Lung (tissue), 12 donors: Measurements from ENCODE around the gene LCN15. TPM values are rescaled to one million over a fixed set of nuclear protein-coding genes. Genes with fewer than 3 reads are reported as not detected.

ENCODE experiments used
- ATAC-seq: fragments of 200-7000 bp; cut with Tn5 transposase; one replicate; pipeline ENCODE4 v1.9.1; 2020; ENCODE audit warnings: moderate number of reproducible peaks; ENCODE audit not compliant: insufficient read depth, low FRiP score
- DNase-seq, 3 donors: peaks; one replicate each; pipeline ENCODE4 v3.0.0-alpha.2; 2013 to 2017
- H3K27ac ChIP-seq, 2 donors: one replicate each; pipeline ENCODE4 v1.5.1; 2013; ENCODE audit warnings: mild to moderate bottlenecking in 2 of 2, moderate library complexity in 2 of 2, control low read depth in 1 of 2, inconsistent platforms in 1 of 2, low read depth in 1 of 2, low read length in 1 of 2
- H3K27me3 ChIP-seq, 3 donors: one replicate each; pipeline ENCODE4 v1.5.1; 2013; ENCODE audit warnings: low read length in 2 of 3; ENCODE audit not compliant: control insufficient read depth in 3 of 3, insufficient read depth in 3 of 3
- H3K36me3 ChIP-seq, 4 donors: one replicate each; pipeline ENCODE4 v1.5.1; 2013; ENCODE audit warnings: low read length in 4 of 4, mild to moderate bottlenecking in 1 of 4, moderate library complexity in 1 of 4; ENCODE audit not compliant: control insufficient read depth in 4 of 4, insufficient read depth in 4 of 4
- H3K4me1 ChIP-seq, 5 donors: one replicate each; pipeline ENCODE4 v1.5.1; 2013; ENCODE audit warnings: low read length in 5 of 5, mild to moderate bottlenecking in 2 of 5, moderate library complexity in 1 of 5; ENCODE audit not compliant: control insufficient read depth in 5 of 5, insufficient read depth in 5 of 5
- H3K4me3 ChIP-seq: one replicate; pipeline ENCODE4 v1.5.1; 2013; ENCODE audit warnings: mild to moderate bottlenecking, control low read depth, moderate library complexity
- H3K9ac ChIP-seq, 2 donors: one replicate each; pipeline ENCODE4 v1.5.1; 2013; ENCODE audit warnings: low read length in 2 of 2, control low read depth in 1 of 2; ENCODE audit not compliant: insufficient read depth in 1 of 2
- H3K9me3 ChIP-seq, 4 donors: one replicate each; pipeline ENCODE4 v1.5.1; 2013; ENCODE audit warnings: low read length in 3 of 4, mild to moderate bottlenecking in 1 of 4, moderate library complexity in 1 of 4; ENCODE audit not compliant: control insufficient read depth in 4 of 4, insufficient read depth in 3 of 4
- CTCF ChIP-seq: IDR thresholded peaks from 2 replicates; pipeline ENCODE4 v1.5.1; 2012; ENCODE audit warnings: mild to moderate bottlenecking; ENCODE audit errors: control extremely low read depth, extremely low read depth
- WGBS, 2 donors: extraction: QIAGEN DNeasy Blood & Tissue Kit; methylation state at CpG; one replicate each; pipeline ENCODE4 v1.1.7; 2013; 5-methylcytosine and 5-hydroxymethylcytosine counted together
- polyA plus RNA-seq, 2 donors: library from polyadenylated mRNA; stranded (reverse); fragments of 200-250 nt; gene quantifications; one replicate each; pipeline ENCODE4 v1.2.1, GENCODE V29; 2013
- total RNA-seq, 2 donors: library from RNA; depleted of rRNA in 1 of 2; stranded (reverse); fragments of >200 nt in 1 of 2; gene quantifications; one replicate each; pipeline ENCODE4 v1.2.1, GENCODE V29; 2014 to 2021
- donor health status: control.
- donor health status: control.
- donor health status: Bipolar disorder and iron deficiency.
- donor health status: healthy.
- donor health status: DM: yes; HTN: yes; CAD: no.

The LCN15 gene
- total and polyA plus RNA-seq, 4 donors, result 0.16 TPM; not detected in 3

- DNase-seq (no peak), ATAC-seq (no peak)
- Histone ChIP-seq H3K4me3 (no peak overlapping the region), H3K27me3 (no peaks in the 10 kb centered on the region), H3K27ac (no peak overlapping the region), H3K36me3 (no peaks in the 10 kb centered on the region), H3K9ac (no peak overlapping the region), H3K9me3 (peaks cover 0 to 9% (median 3%) of the 10 kb centered on the region in 4 donors), H3K4me1 (no peaks in the 10 kb centered on the region)
- no peak for TF ChIP-seq CTCF
Observed at GRCh38 chr9:136751814-136752213, 12.5 kb downstream of the LCN15 start.

- Histone ChIP-seq H3K4me1 (no peaks in the 10 kb centered on the region), H3K9me3 (peaks cover 0 to 8% (median 3%) of the 10 kb centered on the region in 4 donors), H3K36me3 (no peaks in the 10 kb centered on the region), H3K27ac (no peak overlapping the region), H3K4me3 (no peak overlapping the region), H3K9ac (no peak overlapping the region), H3K27me3 (no peaks in the 10 kb centered on the region)
- WGBS, 2 donors, result 63 to 90% methylated on average over 1 of the region's 1 CpG
- no peak for ATAC-seq
- DNase-seq, result no peak
- no peak for TF ChIP-seq CTCF
Observed at GRCh38 chr9:136751244-136751643, 13.1 kb downstream of the LCN15 start.

- Histone ChIP-seq H3K9ac (no peak overlapping the region), H3K4me1 (no peaks in the 10 kb centered on the region), H3K36me3 (no peaks in the 10 kb centered on the region), H3K27ac (no peak overlapping the region), H3K27me3 (no peaks in the 10 kb centered on the region), H3K9me3 (peaks cover 0 to 4% (median under 1%) of the 10 kb centered on the region in 4 donors), H3K4me3 (no peak overlapping the region)
- ATAC-seq, result no peak
- WGBS, 2 donors, result 58 to 69% methylated on average over 2 of the region's 2 CpGs
- no peak for DNase-seq
- no peak for TF ChIP-seq CTCF
Observed at GRCh38 chr9:136750526-136750925, 13.8 kb downstream of the LCN15 start.
